HCT116 (cell line): Measurements from ENCODE around the gene EPHB2.

Experiments used
- CTCF ChIP-seq, 3 experiments: fragments of 200-600 bp in 1 of 3; sonication (generic) in 1 of 3; IDR thresholded peaks in 2 of 3; conservative IDR thresholded peaks in 1 of 3; 2 replicates each; pipeline ENCODE4 v1.5.1; 2012 to 2017; ENCODE audit warnings: low read depth in 2 of 3, low read length in 2 of 3, antibody characterized with exemption in 1 of 3, borderline replicate concordance in 1 of 3, control low read depth in 1 of 3, mild to moderate bottlenecking in 1 of 3, mixed read lengths in 1 of 3, mixed run types in 1 of 3, moderate library complexity in 1 of 3; ENCODE audit not compliant: insufficient read depth in 1 of 3
- POLR2A ChIP-seq: IDR thresholded peaks from 2 replicates; pipeline ENCODE4 v1.7.0; 2011; ENCODE audit warnings: borderline replicate concordance; ENCODE audit not compliant: insufficient read depth, insufficient read length; ENCODE audit errors: extremely low read depth

- TF ChIP-seq POLR2A = no peak
- no peak for TF ChIP-seq CTCF (IDR thresholded peaks at IDR 0.05 in 2 of 3, conservative IDR thresholded peaks at IDR 0.05 in 1 of 3; ENCODE audit: borderline replicate concordance in 1 of 3, insufficient read depth in 1 of 3, low read depth in 2 of 3, low read length in 2 of 3)
These were observed 130.5 kb downstream of the EPHB2 start for GRCh38 chr1:22841142-22841541.
